SJSA1 (cell line): ENCODE results near the gene NR6A1. TPM values are rescaled to one million over a fixed set of nuclear protein-coding genes. Genes with fewer than 3 reads are reported as not detected.
A peak's percentile ranks its signal among the peaks of the same experiment; 100 is the strongest.

Experiments
- DNase-seq, 2 experiments: peaks; one replicate each; pipeline ENCODE4 v3.0.0-alpha.2; 2015 to 2020; ENCODE audit warnings: low spot score in 2 of 2, low read depth in 1 of 2
- H3K27ac ChIP-seq: fragments of 250-450 bp; sonication (Bioruptor Pico); 2 replicates; pipeline ENCODE4 v1.5.1; 2020; ENCODE audit warnings: mild to moderate bottlenecking, moderate library complexity
- H3K27me3 ChIP-seq: fragments of 250-450 bp; sonication (Bioruptor Pico); replicated peaks from 2 replicates; pipeline ENCODE4 v1.5.1; 2020; ENCODE audit warnings: mild to moderate bottlenecking, moderate library complexity
- H3K36me3 ChIP-seq: fragments of 250-450 bp; sonication (Bioruptor Pico); 2 replicates; pipeline ENCODE4 v1.5.1; 2020; ENCODE audit warnings: mild to moderate bottlenecking
- H3K4me1 ChIP-seq: fragments of 250-450 bp; sonication (Bioruptor Pico); replicated peaks from 2 replicates; pipeline ENCODE4 v1.6.1; 2021; ENCODE audit warnings: mild to moderate bottlenecking
- H3K4me3 ChIP-seq: fragments of 250-450 bp; sonication (Bioruptor Pico); 2 replicates; pipeline ENCODE4 v1.5.1; 2020; ENCODE audit warnings: mild to moderate bottlenecking
- H3K9me3 ChIP-seq: fragments of 250-450 bp; sonication (Bioruptor Pico); replicated peaks from 2 replicates; pipeline ENCODE4 v1.5.1; 2020; ENCODE audit warnings: mild to moderate bottlenecking
- total RNA-seq: library from RNA; depleted of rRNA; stranded (reverse); fragments of >200 nt; shearing (Covaris generic); gene quantifications from 2 replicates; pipeline ENCODE4 v1.2.3, GENCODE V29; 2014

NR6A1 gene
- total RNA-seq, 1 experiment from 2014 or later = 1.0 TPM

- no peaks in the 10 kb centered on the region for H3K4me1 ChIP-seq
- no peak overlapping the region for H3K4me3 ChIP-seq
- H3K36me3 ChIP-seq = no peaks in the 10 kb centered on the region
- no peaks in the 10 kb centered on the region for H3K27me3 ChIP-seq
- H3K27ac ChIP-seq = no peak overlapping the region
- DNase-seq = no peak
- H3K9me3 ChIP-seq = no peaks in the 10 kb centered on the region
Observed at GRCh38 chr9:124789531-124789930, 18.4 kb upstream of the NR6A1 start.

- no peak for DNase-seq
- no peaks in the 10 kb centered on the region for H3K9me3 ChIP-seq
- no peaks in the 10 kb centered on the region for H3K36me3 ChIP-seq
- H3K27me3 ChIP-seq = no peaks in the 10 kb centered on the region
- no peak overlapping the region for H3K27ac ChIP-seq
- H3K4me3 ChIP-seq = no peak overlapping the region
- no peaks in the 10 kb centered on the region for H3K4me1 ChIP-seq
Observed at GRCh38 chr9:124788542-124789217, 17.6 kb upstream of the NR6A1 start.

GRCh38 chr9:124786881-124787573 is 15.9 kb upstream of the NR6A1 start:
- Histone ChIP-seq H3K4me1 (no peaks in the 10 kb centered on the region), H3K27ac (no peak overlapping the region), H3K36me3 (no peaks in the 10 kb centered on the region), H3K9me3 (no peaks in the 10 kb centered on the region), H3K4me3 (no peak overlapping the region), H3K27me3 (no peaks in the 10 kb centered on the region)
- DNase-seq = peak in 1 of 2 experiments; percentile 32

- Histone ChIP-seq H3K4me1 (peaks cover 9% of the 10 kb centered on the region), H3K27me3 (no peaks in the 10 kb centered on the region), H3K4me3 (no peak overlapping the region), H3K36me3 (no peaks in the 10 kb centered on the region), H3K27ac (no peak overlapping the region), H3K9me3 (no peaks in the 10 kb centered on the region)
- no peak for DNase-seq
Observed at GRCh38 chr9:124784509-124784908, 13.4 kb upstream of the NR6A1 start.

GRCh38 chr9:124783830-124784229 is 12.7 kb upstream of the NR6A1 start:
- DNase-seq = peak in 1 of 2 experiments; percentile 8
- Histone ChIP-seq H3K4me1 (peaks cover 15% of the 10 kb centered on the region), H3K4me3 (no peak overlapping the region), H3K9me3 (no peaks in the 10 kb centered on the region), H3K36me3 (no peaks in the 10 kb centered on the region), H3K27me3 (no peaks in the 10 kb centered on the region), H3K27ac (no peak overlapping the region)

- Histone ChIP-seq H3K4me3 (no peak overlapping the region), H3K36me3 (no peaks in the 10 kb centered on the region), H3K4me1 (peaks cover 19% of the 10 kb centered on the region), H3K9me3 (no peaks in the 10 kb centered on the region), H3K27me3 (no peaks in the 10 kb centered on the region), H3K27ac (no peak overlapping the region)
- DNase-seq = peak in 1 of 2 experiments; percentile 28
Observed at GRCh38 chr9:124782661-124783574, 11.8 kb upstream of the NR6A1 start.

- H3K4me3 ChIP-seq = no peak overlapping the region
- DNase-seq = peak in 1 of 2 experiments; percentile 32
Observed at GRCh38 chr9:124781967-124782660, 11.0 kb upstream of the NR6A1 start.

GRCh38 chr9:124780757-124781151 is 9.6 kb upstream of the NR6A1 start:
- Histone ChIP-seq H3K4me1 (peaks cover 32% of the 10 kb centered on the region), H3K36me3 (no peaks in the 10 kb centered on the region), H3K27ac (no peak overlapping the region), H3K27me3 (no peaks in the 10 kb centered on the region; the same call in 1 of the 2 replicates), H3K9me3 (0 out of 2 replicates have a peak, but pooled peaks cover 3% of the 10 kb centered on the region), H3K4me3 (no peak overlapping the region)
- no peak for DNase-seq

More at GRCh38 chr9:124781967-124782660, 11.0 kb upstream of the NR6A1 start:
- Histone ChIP-seq H3K9me3 (0 out of 2 replicates have a peak, but pooled peaks cover 1% of the 10 kb centered on the region), H3K27ac (no peak overlapping the region), H3K4me1 (peaks cover 26% of the 10 kb centered on the region), H3K27me3 (no peaks in the 10 kb centered on the region; the same call in 1 of the 2 replicates), H3K36me3 (no peaks in the 10 kb centered on the region)

- DNase-seq = no peak
- no peaks in the 10 kb centered on the region for H3K36me3 ChIP-seq
- peaks cover 32% of the 10 kb centered on the region for H3K4me1 ChIP-seq
- H3K27ac ChIP-seq = peak overlapping the region; percentile 31; the same call in 1 of the 2 replicates
- 0 out of 2 replicates have a peak, but pooled peaks cover 3% of the 10 kb centered on the region for H3K9me3 ChIP-seq
- no peaks in the 10 kb centered on the region; the same call in 1 of the 2 replicates for H3K27me3 ChIP-seq
- H3K4me3 ChIP-seq = no peak overlapping the region
Observed at GRCh38 chr9:124780060-124780756, 9.1 kb upstream of the NR6A1 start.

- Histone ChIP-seq H3K9me3 (0 out of 2 replicates have a peak, but pooled peaks cover 3% of the 10 kb centered on the region), H3K27me3 (no peaks in the 10 kb centered on the region; the same call in 1 of the 2 replicates), H3K4me1 (peaks cover 32% of the 10 kb centered on the region), H3K36me3 (no peaks in the 10 kb centered on the region), H3K4me3 (no peak overlapping the region), H3K27ac (peak overlapping the region; percentile 31; the same call in 1 of the 2 replicates)
- DNase-seq = peak; percentile 84 to 93
Observed at GRCh38 chr9:124779368-124780059, 8.4 kb upstream of the NR6A1 start.

GRCh38 chr9:124778575-124779367 is 7.7 kb upstream of the NR6A1 start:
- Histone ChIP-seq H3K27me3 (no peaks in the 10 kb centered on the region; the same call in 1 of the 2 replicates), H3K9me3 (0 out of 2 replicates have a peak, but pooled peaks cover 3% of the 10 kb centered on the region), H3K27ac (no peak overlapping the region), H3K36me3 (no peaks in the 10 kb centered on the region), H3K4me1 (peaks cover 32% of the 10 kb centered on the region), H3K4me3 (no peak overlapping the region)
- DNase-seq = no peak
